NCI-H774 (cell line): ENCODE measurements around the gene GRIFIN.

Experiments used
- DNase-seq: peaks from one replicate; lab custom pipeline; 2025; lab: John Stamatoyannopoulos, UW

GRIFIN gene

GRCh38 chr7:2512713-2513112, 36.5 kb upstream of the GRIFIN start:
- DNase-seq, result no peak

- no peak for DNase-seq
Observed at GRCh38 chr7:2512179-2512661, 36.0 kb upstream of the GRIFIN start.

- no peak for DNase-seq
Observed at GRCh38 chr7:2511769-2512168, 35.6 kb upstream of the GRIFIN start.

DNA sequence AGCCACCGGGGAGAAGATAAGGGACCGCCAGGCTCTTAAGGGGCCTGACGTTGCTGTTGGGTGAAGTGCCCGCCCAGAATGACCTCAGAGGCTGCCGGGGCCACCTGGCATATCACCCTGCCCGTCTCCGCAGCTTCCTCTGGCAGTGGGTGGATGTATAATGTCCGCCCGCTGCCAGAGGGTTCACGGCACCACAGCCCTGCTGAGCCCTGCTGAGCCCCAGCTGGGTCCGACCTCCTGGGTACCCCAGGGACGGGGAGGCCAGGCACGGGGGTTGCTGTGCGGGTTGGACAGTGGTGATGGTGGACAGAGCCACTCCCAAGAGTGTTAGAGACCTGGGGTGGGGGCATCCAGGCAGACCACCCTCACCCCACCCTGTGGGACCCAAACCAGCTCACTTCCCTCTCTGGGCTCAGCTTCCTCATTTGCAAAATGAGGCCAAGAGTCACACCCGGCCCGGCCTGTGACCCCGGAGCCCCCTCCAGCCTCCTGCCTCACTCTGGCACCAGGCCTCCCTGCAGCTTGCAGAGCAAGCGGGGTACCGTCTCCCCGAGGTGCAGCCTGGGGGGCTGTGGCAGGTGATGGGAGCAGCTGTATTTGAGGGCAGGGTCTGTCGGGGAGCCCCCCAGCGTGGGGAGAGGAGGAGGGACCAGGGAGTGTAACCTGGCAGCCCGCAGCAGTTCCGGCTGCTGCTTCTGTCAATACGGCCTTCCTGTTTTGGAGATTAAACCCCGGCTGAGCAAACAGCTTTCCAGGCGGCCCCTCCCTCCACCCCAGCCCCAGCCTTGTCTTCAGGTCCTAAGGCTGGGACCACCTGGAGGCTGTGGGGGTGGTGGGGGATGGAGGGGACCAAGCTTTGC, 34.9 kb upstream of the GRIFIN start:
- no peak for DNase-seq

DNA sequence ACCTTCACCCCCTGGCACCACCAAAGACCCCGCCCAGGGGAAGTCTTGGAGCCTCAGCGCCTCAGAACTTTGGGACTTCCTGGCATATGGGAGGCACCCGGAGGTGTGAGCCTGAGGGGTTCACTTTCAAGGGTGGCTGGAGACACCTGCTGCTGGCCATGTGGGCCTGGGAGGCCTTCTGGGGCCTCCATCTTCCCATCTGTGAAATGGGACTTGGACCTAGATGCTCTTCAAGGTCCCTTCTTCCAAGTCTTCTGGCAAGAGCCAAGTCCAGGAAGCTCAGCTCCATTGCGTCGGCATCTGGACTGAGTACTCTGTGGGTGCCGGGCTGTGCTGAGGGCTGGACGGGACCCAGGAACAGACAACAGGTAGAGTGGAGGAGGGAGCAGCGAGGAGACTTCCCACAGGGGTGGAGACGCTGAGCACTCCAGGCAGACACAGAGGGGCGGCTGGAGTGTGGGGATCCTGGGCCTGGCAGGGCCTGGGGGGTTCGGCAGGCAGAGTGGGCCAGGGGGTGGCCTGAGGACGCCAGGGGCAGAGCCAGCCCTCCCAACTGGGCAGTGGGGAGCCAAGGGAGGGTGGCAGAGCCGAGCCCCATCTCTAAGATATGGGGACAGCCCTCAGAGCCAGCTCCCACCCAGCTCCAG, 34.1 kb upstream of the GRIFIN start:
- DNase-seq, result no peak

DNA sequence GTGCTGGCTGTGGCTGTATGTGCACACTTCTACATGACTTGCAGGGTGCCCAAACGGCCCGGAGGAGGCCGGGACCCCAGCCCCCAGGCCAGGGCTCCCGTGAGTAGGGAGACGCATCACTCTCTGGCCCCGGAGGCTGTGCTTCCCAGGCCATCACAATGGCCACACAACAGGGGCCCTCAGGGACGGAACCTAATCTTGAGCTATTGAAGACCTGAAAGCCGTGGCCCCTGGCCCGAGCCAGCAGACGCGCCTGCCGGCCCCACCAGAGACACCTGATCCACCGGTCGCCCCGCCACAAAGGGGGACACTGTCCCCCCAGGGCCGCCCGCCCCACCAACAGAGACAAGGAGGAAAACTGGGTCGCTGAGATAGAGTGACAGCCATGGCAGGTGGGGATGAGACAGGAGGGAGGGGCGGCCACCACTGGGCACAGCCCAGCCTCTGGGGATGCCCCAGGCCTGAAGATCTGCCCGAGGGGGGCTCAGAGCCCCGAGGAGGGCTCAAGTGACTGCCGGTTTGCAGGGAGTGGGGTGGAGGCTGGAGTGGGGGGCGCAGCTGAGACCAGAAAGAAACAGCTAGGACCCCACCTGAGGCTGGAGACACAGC, 33.2 kb upstream of the GRIFIN start:
- no peak for DNase-seq

GRCh38 chr7:2508327-2509215, 32.4 kb upstream of the GRIFIN start:
- no peak for DNase-seq

DNA sequence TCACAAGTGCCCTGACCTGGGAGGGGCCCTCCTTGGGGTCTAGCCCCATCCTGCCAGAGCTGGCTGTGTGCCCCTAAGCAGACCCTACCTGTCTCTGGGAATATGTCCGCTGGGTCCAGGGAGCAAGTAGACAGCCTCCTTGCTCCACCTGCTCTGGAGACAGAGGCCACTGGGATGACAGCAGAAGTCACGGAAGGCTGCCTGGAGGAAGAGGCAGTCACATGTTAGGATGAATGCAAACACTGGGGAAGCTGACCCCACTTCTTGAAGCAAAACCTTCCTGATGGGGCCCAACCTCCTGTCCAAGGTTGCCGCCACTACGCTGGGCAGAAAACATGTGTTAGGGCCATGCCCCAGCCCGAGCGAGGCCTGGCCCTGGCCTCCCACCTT, 31.7 kb upstream of the GRIFIN start:
- DNase-seq, result no peak

DNA sequence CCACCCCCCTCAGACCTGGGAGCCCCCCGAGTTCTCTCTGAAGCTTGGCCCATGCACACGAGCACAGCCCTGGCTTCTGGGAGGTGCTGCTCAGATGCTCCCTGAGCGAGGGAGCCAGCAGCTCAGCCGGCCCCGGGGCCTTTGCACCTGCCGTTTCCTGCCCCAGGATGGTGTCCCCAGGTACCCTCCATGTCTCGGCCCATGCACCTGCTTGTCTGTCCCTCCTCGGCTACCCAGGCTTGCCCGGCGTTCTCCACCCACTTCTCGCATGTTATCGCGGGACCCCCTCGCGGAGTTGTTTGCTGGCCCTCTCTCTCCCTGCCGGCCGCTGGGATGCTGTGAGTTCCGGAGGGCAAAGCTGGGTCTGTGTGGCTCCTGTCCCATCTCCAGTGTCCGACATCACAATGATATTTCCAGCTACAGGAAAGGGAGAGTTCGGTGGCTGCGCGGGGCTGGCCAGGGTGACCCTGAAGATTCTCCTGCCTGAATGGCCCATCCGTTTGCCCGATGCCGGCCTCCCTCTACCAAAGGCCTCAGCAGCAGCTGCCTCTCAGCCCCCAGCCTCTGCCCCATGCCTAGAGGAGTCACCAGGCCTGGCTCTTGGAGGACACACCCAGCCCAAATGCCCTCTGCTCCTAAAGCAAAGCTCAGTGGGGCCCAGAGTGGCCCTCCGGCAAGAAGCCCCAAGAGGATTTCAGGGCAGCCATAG, 31.2 kb upstream of the GRIFIN start:
- DNase-seq, result no peak

- DNase-seq, result no peak
Observed at GRCh38 chr7:2505401-2505800, 29.2 kb upstream of the GRIFIN start.

DNA sequence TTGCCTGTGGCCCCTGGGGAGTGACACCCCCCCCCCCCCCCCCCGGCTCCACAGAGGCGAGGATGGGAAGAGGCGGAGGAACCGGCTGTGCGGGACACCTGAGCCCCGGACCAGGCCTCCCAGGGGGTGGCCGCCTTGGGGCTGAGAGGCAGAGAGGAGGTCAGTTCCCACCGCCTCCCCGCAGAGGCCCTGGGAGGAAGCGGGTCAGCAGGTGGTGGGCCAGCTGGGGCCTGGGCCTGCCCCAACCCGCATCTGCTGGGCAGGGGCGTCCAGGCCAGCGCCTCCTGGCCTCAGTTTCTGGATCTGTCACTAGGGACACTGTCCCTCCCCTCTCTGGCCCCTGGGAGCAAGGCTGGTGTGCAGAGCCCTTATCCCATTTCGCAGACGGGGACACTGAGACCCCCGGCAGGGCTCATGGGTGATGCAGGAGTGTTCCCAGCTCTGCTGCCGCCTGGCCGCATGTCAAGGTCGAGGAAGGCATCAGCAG, 28.7 kb upstream of the GRIFIN start:
- DNase-seq, result no peak

DNA sequence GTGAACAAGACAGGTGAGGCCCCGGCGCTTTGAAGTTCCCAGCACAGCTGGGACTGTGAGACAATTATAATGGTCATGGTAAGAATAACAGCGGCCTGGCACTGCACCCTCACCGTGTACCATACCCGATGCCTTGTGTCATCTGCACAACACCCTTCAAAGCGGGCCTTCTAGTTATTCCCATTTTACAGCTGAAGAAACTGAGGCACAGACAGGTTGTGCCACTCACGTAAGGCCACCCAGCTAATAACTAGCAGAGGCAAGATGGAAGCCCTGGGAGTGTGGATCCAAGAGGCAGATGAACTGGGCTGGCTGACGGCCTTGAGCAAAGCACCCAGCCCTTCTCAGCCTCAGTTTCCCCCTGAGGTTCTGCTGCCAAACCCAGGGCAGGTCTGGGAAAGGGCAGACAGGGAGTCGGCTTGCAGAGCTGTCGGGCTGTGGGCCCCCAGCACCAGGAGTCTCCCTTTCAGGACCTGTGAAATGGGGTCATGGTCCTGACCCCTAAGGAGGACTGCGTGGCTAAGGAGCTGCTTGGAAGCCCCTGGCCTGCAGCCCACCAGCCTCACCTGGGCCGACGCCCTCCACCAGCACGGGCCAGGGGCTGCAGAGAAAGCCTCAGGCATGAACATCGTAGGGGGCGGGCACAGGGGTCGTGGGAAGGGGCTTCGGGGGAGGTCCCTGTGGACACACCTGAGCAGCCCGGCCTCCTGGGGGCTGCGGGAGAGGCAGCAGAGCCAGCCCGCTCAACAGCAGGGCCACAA, 28.1 kb upstream of the GRIFIN start:
- DNase-seq, result no peak

DNA sequence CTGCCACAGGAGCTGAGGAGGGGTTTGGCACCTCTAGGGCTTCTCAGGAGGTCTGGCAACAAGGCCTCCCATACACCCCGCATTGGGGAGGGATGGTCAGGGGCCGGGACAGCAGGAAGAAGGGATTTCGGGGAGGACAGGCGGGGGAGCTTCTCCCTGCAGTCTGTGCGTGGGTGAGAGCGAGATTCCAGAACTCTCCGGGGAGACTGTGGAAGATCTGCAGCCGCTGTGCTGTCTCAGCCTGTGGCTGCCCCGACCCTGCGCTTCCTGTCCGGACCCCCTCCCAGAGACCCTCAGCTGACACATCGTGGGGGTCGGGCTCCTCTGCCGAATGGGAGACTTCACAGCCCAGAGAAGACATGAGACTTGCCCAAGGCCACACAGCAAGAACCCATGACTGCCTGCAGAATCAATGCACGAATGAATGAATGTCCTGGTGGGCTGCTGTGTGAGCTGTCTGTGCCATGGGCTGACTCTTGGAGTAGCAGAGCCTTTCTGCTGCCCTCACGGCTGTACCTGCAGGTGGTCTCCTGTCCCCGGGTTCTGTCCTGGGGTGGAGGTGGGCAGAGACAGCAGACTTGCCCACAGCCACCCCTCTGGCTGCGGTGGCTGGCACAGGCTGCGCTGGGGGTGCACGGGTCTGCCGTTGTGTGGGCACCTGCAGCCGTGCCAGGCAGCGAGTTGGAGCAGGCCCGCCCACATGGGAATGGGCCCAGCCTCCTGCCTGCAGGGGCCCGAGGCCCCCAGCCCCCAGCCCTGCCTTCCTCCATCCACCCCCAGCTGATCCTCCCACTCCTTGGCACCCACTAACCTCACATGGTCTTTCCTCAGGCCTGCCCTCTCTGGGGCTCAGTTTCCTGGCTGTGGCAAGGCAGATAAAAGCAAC, 27.1 kb upstream of the GRIFIN start:
- no peak for DNase-seq

- no peak for DNase-seq
Observed at GRCh38 chr7:2502647-2502966, 26.4 kb upstream of the GRIFIN start.

GRCh38 chr7:2501947-2502646, 25.9 kb upstream of the GRIFIN start:
- no peak for DNase-seq

DNA sequence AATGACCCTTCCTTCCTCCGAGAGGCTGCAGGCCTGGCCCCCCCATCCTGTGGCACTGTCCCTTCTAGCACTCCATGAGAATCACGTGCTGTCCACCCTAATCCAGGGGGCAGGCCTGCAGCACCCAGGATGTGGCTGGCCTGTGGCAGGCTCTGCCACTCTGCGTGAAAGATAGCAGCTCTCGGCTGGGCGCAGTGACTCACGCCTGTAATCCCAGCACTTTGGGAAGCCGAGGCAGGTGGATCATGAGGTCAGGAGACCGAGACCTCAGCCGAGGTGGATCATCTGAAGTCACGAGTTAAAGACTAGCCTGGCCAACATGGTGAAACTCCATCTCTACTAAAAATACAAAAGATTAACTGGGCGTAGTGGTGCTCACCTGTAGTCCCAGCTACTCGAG, 24.5 kb upstream of the GRIFIN start:
- DNase-seq, result no peak

DNA sequence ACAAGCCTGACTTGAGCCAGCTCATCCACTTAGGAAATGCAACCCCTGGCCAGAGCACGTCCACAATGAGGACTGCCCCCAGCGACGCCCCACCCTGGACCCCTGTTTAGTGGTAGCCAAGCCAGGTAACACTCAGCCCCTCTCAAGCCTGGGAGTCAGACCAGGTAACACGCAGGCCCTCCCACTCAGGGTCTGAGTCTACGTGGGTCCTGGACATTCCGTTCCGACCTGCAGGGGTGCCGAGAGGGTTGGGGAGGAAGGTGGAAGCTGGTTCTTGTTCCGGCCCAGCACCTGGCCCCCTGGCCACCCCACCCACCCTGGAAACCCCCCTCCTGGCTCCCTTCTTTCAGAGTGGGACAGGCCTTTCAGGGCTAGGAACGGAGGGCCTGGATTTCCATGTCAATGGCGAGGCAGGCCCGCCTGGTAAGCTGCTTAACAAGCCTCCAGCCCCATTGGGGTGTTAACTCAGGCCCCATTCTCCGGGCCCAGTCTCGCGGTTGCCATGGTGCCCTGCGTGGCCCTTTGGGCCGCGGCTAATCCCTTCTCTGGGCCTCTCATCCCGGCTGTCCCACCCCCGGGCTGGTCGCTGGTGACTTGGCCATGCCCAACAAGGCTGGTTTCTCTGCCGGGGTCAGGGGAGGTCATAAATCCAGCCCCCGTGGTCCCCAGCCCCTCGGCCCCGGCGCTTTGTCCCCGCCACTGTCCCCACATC, 23.7 kb upstream of the GRIFIN start:
- DNase-seq, result no peak

GRCh38 chr7:2499181-2499580, 23.0 kb upstream of the GRIFIN start:
- DNase-seq, result no peak
